ENCODE data around the gene NPIPB6.
A peak's percentile ranks its signal among the peaks of the same experiment; 100 is the strongest.

Gene NPIPB6

DNA sequence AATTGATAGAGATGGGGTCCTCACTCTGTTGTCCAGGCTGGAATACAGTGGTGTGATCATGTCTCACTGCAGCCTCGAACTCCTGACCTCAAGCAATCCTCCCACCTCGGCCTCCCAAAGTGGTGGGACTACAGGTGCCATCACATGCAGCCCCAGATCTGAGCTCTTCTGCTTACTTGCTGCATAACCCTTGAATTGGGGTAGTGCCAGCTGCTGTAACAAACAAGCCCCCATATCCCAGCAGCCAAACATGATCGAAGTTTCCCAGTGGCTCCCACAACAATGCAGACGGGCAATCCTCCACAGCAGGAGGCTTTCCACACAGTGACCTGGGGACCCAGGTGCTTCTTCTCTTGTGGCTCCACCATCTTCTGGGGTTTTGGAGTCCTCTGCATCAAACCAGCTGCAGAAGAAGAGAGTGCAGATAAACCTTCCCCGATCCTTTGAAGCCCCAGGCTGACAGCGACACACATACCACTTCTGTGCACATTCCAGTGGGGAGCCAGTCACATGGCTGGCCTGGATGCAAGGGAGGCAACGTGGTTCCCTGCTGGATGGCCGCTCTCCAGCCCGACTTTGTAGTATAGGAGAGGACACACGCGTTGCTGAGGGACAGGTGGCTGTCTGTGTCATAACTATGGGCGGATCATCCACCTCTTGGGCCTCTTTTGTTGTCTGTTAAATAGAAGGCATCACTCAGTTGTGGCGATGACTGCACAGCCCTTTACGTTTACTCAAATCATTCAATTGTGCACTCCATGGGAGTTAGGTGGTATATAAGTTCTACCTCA is 54.3 kb downstream of the NPIPB6 start:
- no peaks in the 10 kb centered on the region for H3K4me1 ChIP-seq (ENCODE audit: control insufficient read depth, low read depth, low read length)
- H3K36me3 ChIP-seq (ENCODE audit: control insufficient read depth, low read depth, low read length) = peaks cover 5% of the 10 kb centered on the region
- H3K27me3 ChIP-seq (ENCODE audit: control insufficient read depth, insufficient read depth, low read length) = no peaks in the 10 kb centered on the region
- no peak overlapping the region for H3K27ac ChIP-seq (ENCODE audit: low read length)
- H3K9me3 ChIP-seq (ENCODE audit: control insufficient read depth, low read depth, low read length) = no peaks in the 10 kb centered on the region
- no peak overlapping the region for H3K4me3 ChIP-seq (ENCODE audit: low read length)
- H3K9ac ChIP-seq (ENCODE audit: low read length) = no peak overlapping the region

DNA sequence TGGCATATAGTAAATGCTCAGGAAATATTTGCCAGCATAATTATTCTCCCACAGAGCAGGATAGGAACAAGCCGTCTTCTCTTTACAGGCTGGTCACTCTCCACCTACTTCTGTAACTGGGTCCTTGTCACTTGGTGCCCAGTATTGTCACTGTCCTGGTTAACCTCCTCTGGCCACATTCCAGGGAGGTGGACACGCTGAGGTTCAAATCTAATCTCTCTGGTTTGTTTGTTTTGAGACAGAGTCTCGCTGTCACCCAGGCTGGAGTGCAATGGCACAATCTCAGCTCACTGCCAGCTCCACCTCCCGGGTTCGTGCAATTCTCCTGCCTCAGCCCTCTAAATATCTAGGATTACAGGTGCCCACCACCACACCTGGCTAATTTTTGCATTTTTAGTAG is 55.4 kb downstream of the NPIPB6 start:
- no peaks in the 10 kb centered on the region for H3K27me3 ChIP-seq (ENCODE audit: control insufficient read depth, insufficient read depth, low read length)
- H3K9ac ChIP-seq (ENCODE audit: low read length) = no peak overlapping the region

DNA sequence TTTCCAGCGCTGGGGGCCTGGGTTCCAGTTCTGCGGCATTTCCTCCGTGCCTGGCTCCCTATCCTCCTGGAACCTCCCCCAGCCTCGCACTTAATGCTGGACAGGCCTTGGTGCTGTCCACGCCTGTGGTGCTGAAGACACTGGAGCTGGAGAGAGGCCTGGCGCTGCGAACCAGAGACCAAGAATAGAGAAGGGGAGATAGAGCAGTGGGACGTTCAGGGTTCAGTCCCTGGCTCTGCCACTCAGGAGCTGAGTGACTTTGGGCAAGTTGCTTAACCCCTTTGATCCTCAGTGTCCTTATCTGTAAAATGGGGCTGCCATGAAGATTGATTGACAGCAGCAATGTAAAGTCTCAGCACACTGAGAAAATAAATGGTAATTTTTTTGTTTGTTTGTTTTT is 59.1 kb downstream of the NPIPB6 start:
- Histone ChIP-seq H3K36me3 (ENCODE audit: control insufficient read depth, low read depth, low read length) (peaks cover 13% of the 10 kb centered on the region), H3K9me3 (ENCODE audit: control insufficient read depth, low read depth, low read length) (no peaks in the 10 kb centered on the region), H3K4me1 (ENCODE audit: control insufficient read depth, low read depth, low read length) (no peaks in the 10 kb centered on the region), H3K4me3 (ENCODE audit: low read length) (no peak overlapping the region), H3K27ac (ENCODE audit: low read length) (no peak overlapping the region), H3K9ac (ENCODE audit: low read length) (no peak overlapping the region), H3K27me3 (ENCODE audit: control insufficient read depth, insufficient read depth, low read length) (no peaks in the 10 kb centered on the region)

More for the DNA sequence above, 55.4 kb downstream of the NPIPB6 start:
- H3K4me1 ChIP-seq (ENCODE audit: control insufficient read depth, low read depth, low read length) = no peaks in the 10 kb centered on the region
- H3K36me3 ChIP-seq (ENCODE audit: control insufficient read depth, low read depth, low read length) = peaks cover 10% of the 10 kb centered on the region
- no peaks in the 10 kb centered on the region for H3K9me3 ChIP-seq (ENCODE audit: control insufficient read depth, low read depth, low read length)
- H3K27ac ChIP-seq (ENCODE audit: low read length) = no peak overlapping the region
- H3K4me3 ChIP-seq (ENCODE audit: low read length) = no peak overlapping the region

DNA sequence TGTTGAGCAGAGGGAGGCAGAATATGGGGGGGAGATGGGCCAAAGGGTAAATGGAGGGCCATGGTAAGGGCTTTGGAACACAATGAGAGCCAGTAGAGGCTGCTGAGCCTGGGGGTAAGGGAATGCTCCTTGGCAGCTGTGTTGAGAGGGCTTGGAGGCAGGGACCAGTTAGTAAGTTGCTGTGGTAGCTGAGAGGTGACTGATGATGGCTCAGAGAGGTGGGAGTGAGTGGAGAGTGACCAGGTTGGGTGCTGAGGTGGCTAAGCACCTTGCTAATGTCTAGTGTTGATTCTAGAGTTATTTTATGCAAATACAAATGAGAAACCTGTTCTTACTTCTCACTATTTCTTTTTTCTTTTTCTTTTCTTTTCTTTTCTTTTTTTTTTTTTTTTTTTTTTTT is 60.2 kb downstream of the NPIPB6 start:
- Histone ChIP-seq H3K27me3 (ENCODE audit: control insufficient read depth, insufficient read depth, low read length) (no peaks in the 10 kb centered on the region), H3K27ac (ENCODE audit: low read length) (no peak overlapping the region), H3K9me3 (ENCODE audit: control insufficient read depth, low read depth, low read length) (no peaks in the 10 kb centered on the region), H3K9ac (ENCODE audit: low read length) (no peak overlapping the region), H3K4me1 (ENCODE audit: control insufficient read depth, low read depth, low read length) (peaks cover 9% of the 10 kb centered on the region), H3K4me3 (ENCODE audit: low read length) (no peak overlapping the region), H3K36me3 (ENCODE audit: control insufficient read depth, low read depth, low read length) (peaks cover 11% of the 10 kb centered on the region)

DNA sequence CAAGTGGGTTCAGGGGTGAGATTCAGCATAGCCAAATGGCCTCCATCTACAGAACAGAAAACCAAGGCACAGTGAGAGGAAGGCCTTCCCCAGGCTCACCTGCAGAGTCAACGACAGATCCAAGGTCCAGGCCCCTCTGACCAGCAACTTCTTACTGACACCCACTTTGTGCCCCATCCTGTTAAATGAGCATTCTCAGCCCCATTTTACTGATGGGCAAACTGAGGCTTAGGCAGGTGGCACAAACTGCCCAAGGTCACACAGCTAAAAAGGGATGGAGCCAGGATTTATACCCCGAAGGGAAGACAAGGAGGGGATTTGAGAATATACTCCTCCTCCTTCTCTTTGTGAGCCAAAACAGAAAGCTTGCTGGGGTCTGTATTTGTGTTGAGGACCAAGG is 61.7 kb downstream of the NPIPB6 start:
- peaks cover 13% of the 10 kb centered on the region for H3K36me3 ChIP-seq (ENCODE audit: control insufficient read depth, low read depth, low read length)
- peaks cover 16% of the 10 kb centered on the region for H3K4me1 ChIP-seq (ENCODE audit: control insufficient read depth, low read depth, low read length)
- H3K27ac ChIP-seq (ENCODE audit: low read length) = no peak overlapping the region
- H3K9me3 ChIP-seq (ENCODE audit: control insufficient read depth, low read depth, low read length) = no peaks in the 10 kb centered on the region
- no peak overlapping the region for H3K4me3 ChIP-seq (ENCODE audit: low read length)
- H3K27me3 ChIP-seq (ENCODE audit: control insufficient read depth, insufficient read depth, low read length) = no peaks in the 10 kb centered on the region
- no peak overlapping the region for H3K9ac ChIP-seq (ENCODE audit: low read length)

DNA sequence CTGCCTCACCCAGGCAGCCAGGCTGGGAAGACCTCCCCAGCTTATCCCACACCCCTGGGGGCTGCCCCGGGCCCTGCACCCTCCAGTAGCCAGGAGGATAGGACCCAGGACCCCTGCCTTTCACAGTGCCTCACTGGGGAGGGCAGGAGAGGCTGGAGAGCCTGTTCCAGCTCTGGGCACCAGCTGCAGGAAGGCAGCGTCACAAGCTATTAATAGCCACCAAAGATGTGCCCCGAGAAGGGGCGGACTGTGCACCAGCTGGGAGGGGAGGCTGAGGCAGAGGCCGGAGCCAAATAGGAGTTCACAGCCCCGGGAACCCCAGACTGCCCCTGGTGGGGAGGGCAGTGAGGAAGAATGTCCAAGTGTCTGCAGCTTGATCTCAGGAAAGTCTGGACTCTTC is 62.2 kb downstream of the NPIPB6 start:
- Histone ChIP-seq H3K4me1 (ENCODE audit: control insufficient read depth, low read depth, low read length) (peaks cover 16% of the 10 kb centered on the region), H3K9ac (ENCODE audit: low read length) (no peak overlapping the region), H3K27me3 (ENCODE audit: control insufficient read depth, insufficient read depth, low read length) (no peaks in the 10 kb centered on the region), H3K36me3 (ENCODE audit: control insufficient read depth, low read depth, low read length) (peaks cover 16% of the 10 kb centered on the region), H3K9me3 (ENCODE audit: control insufficient read depth, low read depth, low read length) (no peaks in the 10 kb centered on the region), H3K4me3 (ENCODE audit: low read length) (no peak overlapping the region), H3K27ac (ENCODE audit: low read length) (no peak overlapping the region)

DNA sequence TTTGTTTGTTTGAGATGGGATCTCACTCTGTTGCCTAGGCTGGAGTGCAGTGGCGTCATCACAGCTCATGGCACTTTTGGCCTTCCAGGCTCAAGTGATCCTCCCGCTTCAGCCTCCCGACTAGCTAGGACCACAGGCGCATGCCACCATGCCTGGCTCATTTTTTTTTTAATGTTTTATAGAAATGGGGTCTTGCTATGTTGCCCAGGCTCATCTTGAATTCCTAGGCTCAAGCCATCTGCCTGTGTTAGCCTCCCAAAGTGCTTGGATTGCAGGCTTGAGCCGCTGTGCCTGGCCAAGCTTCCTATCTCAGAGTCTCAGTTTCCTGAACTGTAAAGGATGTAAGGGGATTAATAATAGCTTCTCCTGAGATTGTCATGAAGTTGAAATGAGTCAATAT is 63.0 kb downstream of the NPIPB6 start:
- Histone ChIP-seq H3K4me3 (ENCODE audit: low read length) (no peak overlapping the region), H3K9ac (ENCODE audit: low read length) (no peak overlapping the region), H3K27me3 (ENCODE audit: control insufficient read depth, insufficient read depth, low read length) (no peaks in the 10 kb centered on the region), H3K27ac (ENCODE audit: low read length) (no peak overlapping the region), H3K36me3 (ENCODE audit: control insufficient read depth, low read depth, low read length) (peaks cover 16% of the 10 kb centered on the region), H3K9me3 (ENCODE audit: control insufficient read depth, low read depth, low read length) (no peaks in the 10 kb centered on the region), H3K4me1 (ENCODE audit: control insufficient read depth, low read depth, low read length) (peaks cover 16% of the 10 kb centered on the region)

DNA sequence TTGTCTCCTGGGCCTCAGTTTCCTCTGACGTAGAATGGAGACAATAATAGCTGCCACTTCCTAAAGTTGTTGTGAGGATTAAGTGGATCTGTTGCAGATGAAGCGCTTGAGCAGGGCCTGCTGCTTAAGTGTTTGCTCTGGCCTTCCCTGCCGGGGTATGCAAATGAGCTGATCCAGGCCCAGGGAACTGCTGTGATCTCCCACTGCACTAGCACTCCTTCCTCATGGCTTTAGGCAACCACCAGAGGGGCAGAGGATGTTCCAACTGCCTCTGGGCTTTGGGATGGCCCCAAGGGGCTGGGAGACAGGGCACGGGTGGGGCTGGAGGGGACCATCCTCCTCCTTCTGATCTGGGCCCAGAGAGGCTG is 64.8 kb downstream of the NPIPB6 start:
- H3K4me1 ChIP-seq (ENCODE audit: control insufficient read depth, low read depth, low read length) = peaks cover 24% of the 10 kb centered on the region
- no peak overlapping the region for H3K9ac ChIP-seq (ENCODE audit: low read length)
- H3K36me3 ChIP-seq (ENCODE audit: control insufficient read depth, low read depth, low read length) = peaks cover 10% of the 10 kb centered on the region
- H3K9me3 ChIP-seq (ENCODE audit: control insufficient read depth, low read depth, low read length) = no peaks in the 10 kb centered on the region
- no peaks in the 10 kb centered on the region for H3K27me3 ChIP-seq (ENCODE audit: control insufficient read depth, insufficient read depth, low read length)
- no peak overlapping the region for H3K4me3 ChIP-seq (ENCODE audit: low read length)
- H3K27ac ChIP-seq (ENCODE audit: low read length) = no peak overlapping the region

DNA sequence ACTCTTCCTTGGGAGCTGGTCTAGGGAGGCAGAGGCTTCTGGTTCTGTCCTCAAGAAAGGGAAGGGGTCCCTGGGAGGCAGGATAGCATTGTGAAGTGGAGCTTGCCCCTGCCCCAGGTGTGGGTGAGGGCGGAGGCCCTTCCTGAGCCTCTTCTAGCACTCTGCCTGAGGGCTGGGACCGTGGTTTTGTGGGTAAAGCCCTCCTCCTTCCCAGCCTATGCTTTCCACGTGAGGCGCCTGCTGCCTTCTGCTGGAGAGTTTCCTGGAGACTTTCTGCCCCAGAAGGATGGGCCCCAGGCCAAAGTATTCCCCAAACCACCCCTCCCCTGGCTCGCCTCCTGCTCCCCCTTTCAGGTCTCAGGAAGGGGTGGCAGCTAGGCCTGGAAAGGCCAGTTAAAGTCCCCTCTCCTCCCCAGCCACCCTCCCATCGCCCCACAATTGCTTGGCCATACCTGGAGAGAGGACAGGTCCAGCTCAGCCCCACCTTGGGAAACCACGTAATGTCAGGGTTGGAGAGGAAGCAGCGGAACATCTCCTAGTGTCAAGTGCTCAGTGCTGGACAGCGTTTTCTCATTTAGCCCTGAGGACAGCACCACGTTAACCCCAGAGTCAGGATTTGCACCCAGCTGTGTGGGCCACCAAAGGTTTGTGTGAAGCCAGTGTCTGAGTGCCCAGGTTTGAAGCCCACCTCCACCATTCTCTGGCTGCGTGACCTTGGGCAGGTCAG is 65.4 kb downstream of the NPIPB6 start:
- H3K9me3 ChIP-seq (ENCODE audit: control insufficient read depth, low read depth, low read length) = no peaks in the 10 kb centered on the region
- no peak overlapping the region for H3K27ac ChIP-seq (ENCODE audit: low read length)
- no peak overlapping the region for H3K9ac ChIP-seq (ENCODE audit: low read length)
- H3K27me3 ChIP-seq (ENCODE audit: control insufficient read depth, insufficient read depth, low read length) = no peaks in the 10 kb centered on the region
- no peak overlapping the region for H3K4me3 ChIP-seq (ENCODE audit: low read length)
- H3K36me3 ChIP-seq (ENCODE audit: control insufficient read depth, low read depth, low read length) = peaks cover 10% of the 10 kb centered on the region
- peaks cover 24% of the 10 kb centered on the region for H3K4me1 ChIP-seq (ENCODE audit: control insufficient read depth, low read depth, low read length)

DNA sequence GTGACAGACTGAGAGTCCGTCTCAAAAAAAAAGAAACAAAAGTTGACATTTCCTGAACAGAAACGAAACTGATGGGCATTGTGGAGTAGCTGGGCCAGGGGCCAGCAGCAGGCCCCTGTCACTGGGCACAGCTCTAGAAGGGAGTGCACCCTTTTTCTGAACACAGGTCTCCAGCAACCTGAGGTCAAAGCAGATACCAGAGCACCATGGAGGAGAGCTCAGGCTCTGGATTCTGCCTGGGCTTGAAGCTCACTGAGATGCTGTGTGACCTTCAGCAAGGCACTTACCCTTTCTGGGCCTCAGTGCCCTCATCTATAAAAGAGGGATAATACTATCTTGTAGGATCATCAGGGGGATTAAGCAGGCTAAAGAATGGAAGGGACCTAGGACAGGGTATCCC is 66.0 kb downstream of the NPIPB6 start:
- H3K27ac ChIP-seq (ENCODE audit: low read length) = no peak overlapping the region
- no peaks in the 10 kb centered on the region for H3K27me3 ChIP-seq (ENCODE audit: control insufficient read depth, insufficient read depth, low read length)
- H3K36me3 ChIP-seq (ENCODE audit: control insufficient read depth, low read depth, low read length) = peaks cover 10% of the 10 kb centered on the region
- H3K9me3 ChIP-seq (ENCODE audit: control insufficient read depth, low read depth, low read length) = no peaks in the 10 kb centered on the region
- H3K4me3 ChIP-seq (ENCODE audit: low read length) = no peak overlapping the region
- H3K4me1 ChIP-seq (ENCODE audit: control insufficient read depth, low read depth, low read length) = peaks cover 24% of the 10 kb centered on the region
- no peak overlapping the region for H3K9ac ChIP-seq (ENCODE audit: low read length)

DNA sequence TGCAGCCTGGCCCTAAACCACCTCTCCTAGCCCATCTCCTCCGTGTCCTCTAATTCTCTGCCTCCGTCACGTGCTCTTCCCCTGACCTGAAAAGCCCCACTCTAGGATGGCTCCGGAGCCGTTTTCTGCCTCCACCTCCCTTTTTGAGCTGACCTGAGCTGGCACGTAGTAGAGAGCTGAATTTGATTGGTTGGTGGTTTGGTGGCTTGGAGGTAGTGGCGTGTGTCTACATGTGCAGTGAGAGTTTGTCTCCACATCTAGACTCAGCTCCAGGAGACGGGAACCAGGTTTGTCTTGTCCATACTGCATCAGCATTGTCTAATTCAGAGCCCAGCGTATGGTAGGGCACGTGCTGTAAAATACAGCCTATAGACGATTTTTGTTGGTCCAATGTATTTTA is 68.0 kb downstream of the NPIPB6 start:
- Histone ChIP-seq H3K9me3 (ENCODE audit: control insufficient read depth, low read depth, low read length) (no peaks in the 10 kb centered on the region), H3K4me1 (ENCODE audit: control insufficient read depth, low read depth, low read length) (peaks cover 27% of the 10 kb centered on the region), H3K36me3 (ENCODE audit: control insufficient read depth, low read depth, low read length) (peaks cover 10% of the 10 kb centered on the region), H3K4me3 (ENCODE audit: low read length) (no peak overlapping the region), H3K9ac (ENCODE audit: low read length) (no peak overlapping the region), H3K27ac (ENCODE audit: low read length) (no peak overlapping the region), H3K27me3 (ENCODE audit: control insufficient read depth, insufficient read depth, low read length) (no peaks in the 10 kb centered on the region)

DNA sequence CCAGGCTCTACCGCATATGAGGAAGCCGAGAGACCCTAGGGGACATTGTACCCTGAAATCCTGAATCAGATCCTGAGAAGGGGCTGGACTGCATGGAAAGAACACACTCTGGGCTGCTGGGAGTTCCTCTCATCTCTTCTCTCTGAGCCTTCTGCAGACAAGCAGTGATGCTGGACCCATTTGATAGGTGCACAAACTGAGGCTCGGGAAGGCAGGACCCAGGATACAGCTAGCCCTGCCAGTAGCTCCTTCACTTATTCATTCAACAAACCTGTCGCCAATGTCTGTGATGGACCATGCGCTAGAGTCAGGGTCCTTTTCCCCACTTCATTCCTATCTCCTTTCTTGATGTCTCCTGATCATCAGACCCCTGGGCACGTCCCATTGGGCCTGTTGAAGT is 69.1 kb downstream of the NPIPB6 start:
- no peaks in the 10 kb centered on the region for H3K27me3 ChIP-seq (ENCODE audit: control insufficient read depth, insufficient read depth, low read length)

More for the DNA sequence above, 69.1 kb downstream of the NPIPB6 start:
- Histone ChIP-seq H3K4me1 (ENCODE audit: control insufficient read depth, low read depth, low read length) (peaks cover 27% of the 10 kb centered on the region), H3K9ac (ENCODE audit: low read length) (peak overlapping the region; percentile 97), H3K27ac (ENCODE audit: low read length) (peak overlapping the region; percentile 95), H3K36me3 (ENCODE audit: control insufficient read depth, low read depth, low read length) (peaks cover 4% of the 10 kb centered on the region), H3K4me3 (ENCODE audit: low read length) (peak overlapping the region; percentile 98), H3K9me3 (ENCODE audit: control insufficient read depth, low read depth, low read length) (no peaks in the 10 kb centered on the region)
